Endothelial cell of umbilical vein (primary cell): ENCODE results near the gene ZBTB34. TPM values are rescaled to one million over a fixed set of nuclear protein-coding genes. Genes with fewer than 3 reads are reported as not detected.

Experiments used
- BruUV-seq: library from RNA; stranded (reverse); fragments of 400-500 nt; replicated peaks from 2 replicates; lab custom pipeline; 2021; lab: Mats Ljungman, UMichigan
- CTCF ChIA-PET: fragments of 300-600, 350-600 bp; sonication (Branson Sonifier 250); formaldehyde crosslinking; loops from one replicate; lab custom pipeline; 2021; ENCODE audit warnings: antibody characterized with exemption, inconsistent platforms; lab: Charles Lee
- POLR2A ChIA-PET: fragments of 300-600, 350-600 bp; sonication (Branson Sonifier 250); formaldehyde crosslinking; loops from one replicate; lab custom pipeline; 2021; ENCODE audit warnings: antibody characterized with exemption, inconsistent platforms; lab: Charles Lee
- DNase-seq: peaks from one replicate; pipeline ENCODE4 v3.0.0-alpha.2; 2011; ENCODE audit warnings: low read depth, low spot score
- FAIRE-seq: peaks from 2 replicates; lab custom pipeline; 2011; peaks lifted over from hg19 to GRCh38; lab: Jason Lieb, UNC
- H2AFZ ChIP-seq: 2 replicates; pipeline ENCODE4 v1.6.0; 2012; ENCODE audit warnings: low read depth, low read length, control low read depth, inconsistent platforms
- H3K27ac ChIP-seq: 2 replicates; pipeline ENCODE4 v1.5.1; 2011; ENCODE audit warnings: low read depth, mild to moderate bottlenecking, control low read depth, low read length, moderate library complexity; ENCODE audit not compliant: insufficient read depth
- H3K27me3 ChIP-seq, 2 experiments: 2 replicates each; pipeline versions ENCODE4 v1.6.0 to v1.6.1; 2011; ENCODE audit warnings: low read length in 2 of 2, mixed read lengths in 1 of 2; ENCODE audit not compliant: control insufficient read depth in 2 of 2, insufficient read depth in 2 of 2
- H3K36me3 ChIP-seq, 2 experiments: 2 replicates in 1 of 2; 3 replicates in 1 of 2; pipeline ENCODE4 v1.5.1; 2011; ENCODE audit warnings: low read length in 2 of 2, mild to moderate bottlenecking in 1 of 2, moderate library complexity in 1 of 2; ENCODE audit not compliant: control insufficient read depth in 2 of 2, insufficient read depth in 2 of 2; ENCODE audit errors: extremely low read depth in 1 of 2
- H3K4me1 ChIP-seq: 3 replicates; pipeline ENCODE4 v1.5.1; 2011; ENCODE audit warnings: mild to moderate bottlenecking, low read length; ENCODE audit not compliant: control insufficient read depth, insufficient read depth; ENCODE audit errors: extremely low read depth
- H3K4me2 ChIP-seq: 2 replicates; pipeline ENCODE4 v1.6.1; 2011; ENCODE audit warnings: low read length, control low read depth, mixed read lengths; ENCODE audit not compliant: insufficient read depth
- H3K4me3 ChIP-seq, 3 experiments: fragments of 200-600 bp in 1 of 3; sonication (generic), shearing (Covaris generic) in 1 of 3; replicated peaks in 1 of 3; 2 replicates each; pipeline ENCODE4 v1.5.1; 2011 to 2016; ENCODE audit warnings: control low read depth in 3 of 3, low read length in 3 of 3, mild to moderate bottlenecking in 2 of 3, inconsistent platforms in 1 of 3, low read depth in 1 of 3, moderate library complexity in 1 of 3; ENCODE audit not compliant: insufficient read depth in 1 of 3
- H3K79me2 ChIP-seq: 2 replicates; pipeline ENCODE4 v1.6.0; 2012; ENCODE audit warnings: low read length, inconsistent platforms; ENCODE audit not compliant: control insufficient read depth, insufficient read depth
- H3K9ac ChIP-seq: replicated peaks from 2 replicates; pipeline ENCODE3; 2011; ENCODE audit warnings: low read length, control low read depth; ENCODE audit not compliant: insufficient read depth; ENCODE audit errors: extremely low read depth
- H3K9me1 ChIP-seq: replicated peaks from 3 replicates; pipeline ENCODE4 v1.6.0; 2011; ENCODE audit warnings: mild to moderate bottlenecking, low read length; ENCODE audit not compliant: control insufficient read depth, insufficient read depth; ENCODE audit errors: extremely low read depth
- H3K9me3 ChIP-seq: replicated peaks from 2 replicates; pipeline ENCODE4 v1.5.1; 2012; ENCODE audit warnings: low read length, inconsistent platforms; ENCODE audit not compliant: control insufficient read depth, insufficient read depth
- H4K20me1 ChIP-seq: replicated peaks from 2 replicates; pipeline ENCODE3; 2011; ENCODE audit warnings: mild to moderate bottlenecking, low read length; ENCODE audit not compliant: control insufficient read depth, insufficient read depth; ENCODE audit errors: extremely low read depth
- CTCF ChIP-seq, 2 donors: IDR thresholded peaks; 1 replicate in 1 of 2; 2 replicates in 1 of 2; pipeline ENCODE4 v1.5.1; 2011; ENCODE audit warnings: low read length in 2 of 2, mild to moderate bottlenecking in 2 of 2, moderate library complexity in 2 of 2, control low read depth in 1 of 2, inconsistent platforms in 1 of 2, low read depth in 1 of 2; ENCODE audit not compliant: insufficient read depth in 1 of 2; ENCODE audit errors: extremely low read depth in 1 of 2
- EZH2 ChIP-seq: IDR thresholded peaks from 2 replicates; pipeline ENCODE4 v1.6.1; 2012; ENCODE audit warnings: borderline replicate concordance, low read depth, mild to moderate bottlenecking, moderate library complexity, low read length, inconsistent platforms; ENCODE audit not compliant: severe bottlenecking
- FOS ChIP-seq: IDR thresholded peaks from 2 replicates; pipeline ENCODE4 v1.6.1; 2011; ENCODE audit warnings: mild to moderate bottlenecking, low read length, moderate library complexity, borderline replicate concordance; ENCODE audit not compliant: insufficient read depth
- GATA2 ChIP-seq: IDR thresholded peaks from 2 replicates; pipeline ENCODE4 v1.7.0; 2011; ENCODE audit warnings: low read depth, mild to moderate bottlenecking, moderate library complexity, mixed read lengths, low read length; ENCODE audit not compliant: insufficient read length, insufficient read depth
- JUN ChIP-seq: IDR thresholded peaks from 2 replicates; pipeline ENCODE4 v1.6.1; 2011; ENCODE audit warnings: borderline replicate concordance, low read depth; ENCODE audit not compliant: insufficient read length, insufficient read depth
- MAX ChIP-seq: IDR thresholded peaks from 2 replicates; pipeline ENCODE4 v1.6.1; 2011; ENCODE audit not compliant: insufficient read depth, insufficient read length
- MYC ChIP-seq: IDR thresholded peaks from one replicate; pipeline ENCODE4 v1.6.1; 2011; ENCODE audit warnings: mild to moderate bottlenecking, low read depth, low read length
- POLR2A ChIP-seq: IDR thresholded peaks from 2 replicates; pipeline ENCODE4 v1.6.1; 2012; ENCODE audit warnings: low read depth, mild to moderate bottlenecking, control low read depth, low read length
- POLR2AphosphoS5 ChIP-seq: IDR thresholded peaks from 2 replicates; pipeline ENCODE4 v1.6.1; 2012; ENCODE audit warnings: low read depth, mild to moderate bottlenecking, control low read depth, low read length, moderate library complexity; ENCODE audit not compliant: insufficient read depth
- dilution Hi-C: fragments of 300-500 bp; cut with MboI; formaldehyde crosslinking; loops from one replicate; pipeline ENCODE4 v1.15.0; 2019; ENCODE audit warnings: low sequenced_read_pairs; ENCODE audit not compliant: extremely low pct_ligation_motif_present
- intact Hi-C: fragments of 100-400 bp; cut with micrococcal nuclease; formaldehyde crosslinking; loops from one replicate; pipeline ENCODE4 v1.10.0; 2022
- polyA plus RNA-seq, 4 experiments: library from polyadenylated mRNA; depleted of rRNA in 3 of 4; stranded (reverse) in 3 of 4; unstranded in 1 of 4; fragments of >200 nt; gene quantifications; 2 replicates each; pipeline versions ENCODE4 v1.2.1 to v1.2.3, GENCODE V29; 2011 to 2012; ENCODE audit warnings: missing spikeins in 1 of 4
- total RNA-seq: library from RNA; stranded (reverse); gene quantifications from 2 replicates; pipeline ENCODE4 v1.2.3, GENCODE V29; 2021

Gene ZBTB34
- total and polyA plus RNA-seq, 2 donors (not counting 3 experiments of a cell fraction or from before 2014, with no cell fraction given) = 4.0 to 9.6 TPM

DNA sequence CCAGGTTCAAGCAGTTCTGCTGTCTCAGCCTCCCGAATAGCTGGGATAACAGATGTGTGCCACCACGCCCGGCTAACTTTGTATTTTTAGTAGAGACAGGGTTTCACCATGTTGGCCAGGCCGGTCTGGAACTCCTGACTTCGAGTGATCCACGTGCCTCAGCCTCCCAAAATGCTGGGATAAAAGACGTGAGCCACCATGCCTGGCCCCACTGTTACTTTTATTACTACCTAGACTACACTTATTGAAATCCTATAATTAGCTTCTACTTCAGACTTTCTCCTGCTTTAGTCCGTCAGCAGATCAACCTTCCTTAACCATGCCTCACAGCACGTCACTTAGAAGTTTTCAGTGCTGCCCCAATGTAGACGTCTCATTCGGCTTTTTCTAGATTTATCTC, 47.4 kb upstream of the ZBTB34 start:
- Histone ChIP-seq H3K27ac (no peak overlapping the region), H2AFZ (no peak overlapping the region), H4K20me1 (no peaks in the 10 kb centered on the region), H3K27me3 (no peaks in the 10 kb centered on the region), H3K4me1 (no peaks in the 10 kb centered on the region), H3K4me3 (no peak overlapping the region), H3K9me3 (no peaks in the 10 kb centered on the region), H3K9me1 (no peaks in the 10 kb centered on the region), H3K9ac (no peak overlapping the region), H3K79me2 (peaks cover 58% of the 10 kb centered on the region), H3K36me3 (peaks cover 1 to 3% of the 10 kb centered on the region in 2 experiments), H3K4me2 (no peak overlapping the region)
- TF ChIP-seq EZH2 (no peak), JUN (no peak), MAX (no peak), FOS (no peak), MYC (no peak), POLR2A (no peak), POLR2AphosphoS5 (no peak), GATA2 (no peak), CTCF (IDR thresholded peaks at IDR 0.05; ENCODE audit: extremely low read depth in 1 of 2, insufficient read depth in 1 of 2, low read depth in 1 of 2, low read length in 2 of 2) (no peak)
- dilution Hi-C loops (no loop called here), intact Hi-C loops (no loop called here)
- no TSS peak for BruUV-seq
- CTCF ChIA-PET = no interaction called here
- POLR2A ChIA-PET = no interaction called here
- no peak for FAIRE-seq
- no peak for DNase-seq
